Measurements from ENCODE around the gene TMEM52. TPM values are rescaled to one million over a fixed set of nuclear protein-coding genes. Genes with fewer than 3 reads are reported as not detected.

TMEM52 gene
- total and polyA plus RNA-seq, 2 of the 8 experiments (the other 6 are each of a cell fraction or from before 2014, with no cell fraction given) = 14.6 to 30.2 TPM

- Histone ChIP-seq H2BK20ac (ENCODE audit: low read length) (peak overlapping the region; percentile 1; the same call in 1 of the 2 replicates), H3K27me3 (replicated peaks in 1 of 4; ENCODE audit: control insufficient read depth in 3 of 4, extremely low read depth in 1 of 4, insufficient read depth in 3 of 4, low read length in 3 of 4) (no peaks in the 10 kb centered on the region; a peak in 3 of 7 replicates), H3K4me3 (ENCODE audit: extremely low read depth in 1 of 4, insufficient read depth in 2 of 4, low read depth in 3 of 4, low read length in 4 of 4) (peak overlapping the region in 2 of 4 experiments; percentile 65 to 98; a peak in 4 of 8 replicates), H2BK12ac (ENCODE audit: low read depth, low read length) (peak overlapping the region; percentile 62; the same call in 1 of the 2 replicates), H2BK5ac (ENCODE audit: low read depth, low read length) (peak overlapping the region; percentile 90), H3K23me2 (ENCODE audit: low read depth, low read length) (peaks cover 7% of the 10 kb centered on the region; the same call in 1 of the 2 replicates), H3K9me3 (ENCODE audit: insufficient read depth in 2 of 2, low read depth in 1 of 2, low read length in 1 of 2) (no peaks in the 10 kb centered on the region), H3K23ac (ENCODE audit: insufficient read length) (no peak overlapping the region), H2AFZ (ENCODE audit: low read length) (no peak overlapping the region), H3K4ac (replicated peaks; ENCODE audit: insufficient read length, low read depth, low read length) (peak overlapping the region; percentile 99), H3K4me2 (ENCODE audit: insufficient read depth in 1 of 2, low read depth in 2 of 2, low read length in 2 of 2) (peak overlapping the region; percentile 76 to 86), H3K9ac (replicated peaks in 1 of 4; ENCODE audit: extremely low read depth in 1 of 4, low read depth in 3 of 4, low read length in 3 of 4) (peak overlapping the region in 1 of 4 experiments; percentile 7; a peak in 1 of 7 replicates), H3K27ac (ENCODE audit: low read depth, low read length) (no peak overlapping the region), H2BK15ac (ENCODE audit: low read length) (0 out of 2 replicates have a peak overlapping the region, but pooled peaks have one; percentile 92), H4K91ac (replicated peaks; ENCODE audit: insufficient read length, low read length) (peak overlapping the region; percentile 83), H2AK5ac (ENCODE audit: low read depth, low read length) (peak overlapping the region; percentile 92), H4K20me1 (replicated peaks in 1 of 2; ENCODE audit: control insufficient read depth in 1 of 2, insufficient read depth in 2 of 2, low read length in 2 of 2) (peaks cover 4 to 5% of the 10 kb centered on the region in 2 experiments), H4K5ac (ENCODE audit: insufficient read length, low read depth, low read length) (peak overlapping the region; percentile 1), H3K18ac (ENCODE audit: extremely low read depth, low read length) (peak overlapping the region; percentile 75), H3K14ac (ENCODE audit: insufficient read length) (peak overlapping the region; percentile 51), H3K4me1 (replicated peaks in 1 of 4; ENCODE audit: control insufficient read depth in 3 of 4, insufficient read depth in 4 of 4, low read length in 3 of 4) (peaks cover 0 to 22% (median 16%) of the 10 kb centered on the region in 4 experiments; a peak in 6 of 7 replicates), H3K79me1 (ENCODE audit: low read depth, low read length) (no peaks in the 10 kb centered on the region; the same call in 1 of the 2 replicates), H3K36me3 (ENCODE audit: control insufficient read depth in 2 of 4, insufficient read depth in 4 of 4, low read length in 3 of 4) (no peaks in the 10 kb centered on the region), H3K56ac (replicated peaks; ENCODE audit: insufficient read length, low read depth, low read length) (no peak overlapping the region), H2BK120ac (replicated peaks; ENCODE audit: low read depth, low read length) (peak overlapping the region; percentile 90), H4K8ac (ENCODE audit: extremely low read depth, insufficient read depth, low read length) (no peak overlapping the region), H3K79me2 (ENCODE audit: control insufficient read depth in 1 of 2, insufficient read depth in 2 of 2, low read length in 2 of 2) (peaks cover 28 to 30% of the 10 kb centered on the region in 2 experiments)
- FAIRE-seq (no peak), DNase-seq (ENCODE audit: low read depth in 1 of 2, low spot score in 2 of 2) (no peak)
- POLR2A ChIA-PET (ENCODE audit: partially characterized antibody) = interaction anchor here (0.7 to 1.7 kb wide), 8 partner anchors 8 to 180 kb away, joined by 3 to 10 read pairs (median 4); no protein-coding TSS in a partner anchor
- WGBS, 2 experiments (ENCODE audit: extremely low coverage in 1 of 2, insufficient coverage in 1 of 2, insufficient read length in 1 of 2, insufficient replicate concordance in 2 of 2, low coverage in 1 of 2, low lambda C conversion rate in 2 of 2, missing lambda C conversion rate in 1 of 2) = 90% methylated on average over 21 of the region's 21 CpGs; no CpG with 5 or more reads in 1 of the 2 experiments
- CTCF ChIA-PET (ENCODE audit: partially characterized antibody) = interaction anchor here (0.6 to 1.6 kb wide), 6 partner anchors 9 to 95 kb away, joined by 3 to 9 read pairs (median 4); no protein-coding TSS in a partner anchor
- TF ChIP-seq CBX8 (IDR thresholded peaks at IDR 0.05; ENCODE audit: borderline replicate concordance, low read depth, low read length) (no peak), KDM4A (IDR thresholded peaks at IDR 0.05; ENCODE audit: low read depth, low read length, severe bottlenecking) (no peak), EP300 (IDR thresholded peaks at IDR 0.05; ENCODE audit: borderline replicate concordance in 1 of 2, low read depth in 2 of 2, low read length in 2 of 2) (no peak), CBX5 (IDR thresholded peaks at IDR 0.05; ENCODE audit: low read depth, low read length) (no peak), RAD21 (IDR thresholded peaks at IDR 0.05 in 1 of 2, conservative IDR thresholded peaks at IDR 0.05 in 1 of 2; ENCODE audit: low read depth in 2 of 2, low read length in 2 of 2) (no peak), BACH1 (IDR thresholded peaks at IDR 0.05; ENCODE audit: low read length) (no peak), PHF8 (conservative IDR thresholded peaks at IDR 0.05; ENCODE audit: low read depth, low read length) (no peak), JUND (IDR thresholded peaks at IDR 0.05; ENCODE audit: low read length) (no peak)
- TF ChIP-seq, protein P1, sequence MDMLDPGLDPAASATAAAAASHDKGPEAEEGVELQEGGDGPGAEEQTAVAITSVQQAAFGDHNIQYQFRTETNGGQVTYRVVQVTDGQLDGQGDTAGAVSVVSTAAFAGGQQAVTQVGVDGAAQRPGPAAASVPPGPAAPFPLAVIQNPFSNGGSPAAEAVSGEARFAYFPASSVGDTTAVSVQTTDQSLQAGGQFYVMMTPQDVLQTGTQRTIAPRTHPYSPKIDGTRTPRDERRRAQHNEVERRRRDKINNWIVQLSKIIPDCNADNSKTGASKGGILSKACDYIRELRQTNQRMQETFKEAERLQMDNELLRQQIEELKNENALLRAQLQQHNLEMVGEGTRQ (IDR thresholded peaks at IDR 0.05; ENCODE audit: low read length) = no peak
Measured at GRCh38 chr1:1892079-1892762, 26.9 kb downstream of the TMEM52 start.

Measured in H1 (cell line).